K562 (cell line): Measurements from ENCODE around the gene MARCHF3. TPM values are rescaled to one million over a fixed set of nuclear protein-coding genes. Genes with fewer than 3 reads are reported as not detected.

Source experiments
- ATAC-seq: fragments of 200-7000 bp; cut with Tn5 transposase; 3 replicates; pipeline ENCODE4 v1.9.1; 2020; ENCODE audit warnings: moderate library complexity
- BruUV-seq: library from RNA; stranded (reverse); fragments of 400-500 nt; replicated peaks from 2 replicates; lab custom pipeline; 2021; lab: Mats Ljungman, UMichigan
- CTCF ChIA-PET: fragments of 300-600 bp; formaldehyde crosslinking; extraction: SDS; loops from one replicate; lab custom pipeline; 2021; ENCODE audit warnings: low intra/inter-chr PET ratio; lab: Yijun Ruan, JAX
- POLR2A ChIA-PET: fragments of 300-600, 350-650 bp; sonication (Branson Sonifier 250); formaldehyde crosslinking; extraction: SDS; loops from one replicate; lab custom pipeline; 2021; ENCODE audit warnings: antibody characterized with exemption, inconsistent platforms; lab: Yijun Ruan, JAX
- DNase-seq, 4 experiments: peaks; one replicate each; pipeline versions ENCODE4 v3.0.0 to v3.0.0-alpha.2; 2011 to 2018; ENCODE audit warnings: low spot score in 3 of 4, mixed read lengths in 3 of 4; ENCODE audit errors: extremely low read depth in 1 of 4
- FAIRE-seq: peaks from 2 replicates; lab custom pipeline; 2011; peaks lifted over from hg19 to GRCh38; lab: Jason Lieb, UNC
- H2AFZ ChIP-seq: 2 replicates; pipeline ENCODE4 v1.6.0; 2011; ENCODE audit warnings: low read depth, low read length, control low read depth, inconsistent platforms
- H3K27ac ChIP-seq: fragments of 200-600 bp; 3 replicates; pipeline ENCODE4 v1.8.0; 2011; ENCODE audit warnings: low read depth, mild to moderate bottlenecking, control low read depth, inconsistent platforms, low read length, moderate library complexity, mixed read lengths; ENCODE audit errors: extremely low read depth
- H3K27me3 ChIP-seq, 2 experiments: fragments of 300-600 bp in 1 of 2; 2 replicates in 1 of 2; 3 replicates in 1 of 2; pipeline versions ENCODE4 v1.6.0 to v1.8.0; 2011; ENCODE audit warnings: inconsistent platforms in 2 of 2, low read length in 2 of 2, mild to moderate bottlenecking in 1 of 2, mixed read lengths in 1 of 2, moderate library complexity in 1 of 2; ENCODE audit not compliant: control insufficient read depth in 2 of 2, insufficient read depth in 2 of 2
- H3K36me3 ChIP-seq: fragments of 300-600 bp; 3 replicates; pipeline ENCODE4 v1.8.0; 2011; ENCODE audit warnings: mild to moderate bottlenecking, low read length, inconsistent platforms; ENCODE audit not compliant: control insufficient read depth, insufficient read depth
- H3K4me1 ChIP-seq, 2 experiments: fragments of 200-600 bp in 1 of 2; replicated peaks in 1 of 2; 2 replicates in 1 of 2; 3 replicates in 1 of 2; pipeline versions ENCODE4 v1.5.1 to v1.8.0; 2011; ENCODE audit warnings: inconsistent platforms in 2 of 2, low read length in 2 of 2, mild to moderate bottlenecking in 1 of 2, mixed read lengths in 1 of 2, moderate library complexity in 1 of 2; ENCODE audit not compliant: control insufficient read depth in 2 of 2, insufficient read depth in 2 of 2
- H3K4me2 ChIP-seq: 2 replicates; pipeline ENCODE4 v1.6.1; 2011; ENCODE audit warnings: low read length, control low read depth, inconsistent platforms, mixed read lengths; ENCODE audit not compliant: insufficient read depth
- H3K4me3 ChIP-seq: fragments of 200-600 bp; sonication (generic), shearing (Covaris generic); 2 replicates; pipeline ENCODE4 v1.5.1; 2016; ENCODE audit warnings: control low read depth, inconsistent platforms
- H3K79me2 ChIP-seq: fragments of 200-600 bp; 3 replicates; pipeline ENCODE4 v1.8.0; 2011; ENCODE audit warnings: low read length, inconsistent platforms; ENCODE audit not compliant: control insufficient read depth, insufficient read depth
- H3K9ac ChIP-seq, 2 experiments: 2 replicates each; pipeline versions ENCODE4 v1.6.0 to v1.6.1; 2011; ENCODE audit warnings: low read depth in 2 of 2, low read length in 2 of 2, control low read depth in 1 of 2, inconsistent platforms in 1 of 2, mild to moderate bottlenecking in 1 of 2, mixed read lengths in 1 of 2; ENCODE audit not compliant: insufficient read depth in 1 of 2
- H3K9me1 ChIP-seq: one replicate; pipeline ENCODE4 v1.6.0; 2011; ENCODE audit warnings: inconsistent platforms, mild to moderate bottlenecking, low read length, moderate library complexity; ENCODE audit not compliant: control insufficient read depth, insufficient read depth
- H3K9me3 ChIP-seq: replicated peaks from 2 replicates; pipeline ENCODE4 v1.5.1; 2011; ENCODE audit warnings: low read depth, low read length, inconsistent platforms; ENCODE audit not compliant: control insufficient read depth, insufficient read depth
- H4K20me1 ChIP-seq: replicated peaks from 2 replicates; pipeline ENCODE4 v1.6.1; 2011; ENCODE audit warnings: low read length, inconsistent platforms, mixed read lengths; ENCODE audit not compliant: control insufficient read depth, insufficient read depth
- HNRNPH1 ChIP-seq: fragments of 200-400 bp; formaldehyde crosslinking; optimal IDR thresholded peaks from 2 replicates; pipeline ENCODE3; 2017; ENCODE audit warnings: low read depth, mild to moderate bottlenecking, low read length, moderate library complexity
- KDM5B ChIP-seq: fragments of 200-600 bp; sonication (generic); IDR thresholded peaks from 2 replicates; pipeline ENCODE4 v1.6.1; 2012; ENCODE audit warnings: low read depth, mild to moderate bottlenecking, moderate library complexity, low read length, control low read depth, inconsistent platforms; ENCODE audit not compliant: insufficient replicate concordance
- NFE2L1 ChIP-seq: fragments of 450-650 bp; IDR thresholded peaks from 2 replicates; pipeline ENCODE4 v1.6.1; 2016; ENCODE audit warnings: missing genetic modification characterization, low read depth, mild to moderate bottlenecking, missing compliant biosample characterization, moderate library complexity, borderline replicate concordance
- PHTF2 ChIP-seq: fragments of 250-450 bp; sonication (Bioruptor Pico); IDR thresholded peaks from 2 replicates; pipeline ENCODE4 v1.5.0; 2021; ENCODE audit warnings: mild to moderate bottlenecking
- TFAM ChIP-seq: fragments of 250-450 bp; sonication (Bioruptor Pico); conservative IDR thresholded peaks from 2 replicates; pipeline ENCODE4 v1.5.0; 2021; ENCODE audit warnings: mild to moderate bottlenecking, moderate library complexity
- U2AF2 ChIP-seq: fragments of 200-400 bp; formaldehyde crosslinking; optimal IDR thresholded peaks from 2 replicates; pipeline ENCODE3; 2017; ENCODE audit warnings: low read depth, mild to moderate bottlenecking, low read length
- ZNF133 ChIP-seq: fragments of 250-450 bp; sonication (Bioruptor Pico); IDR thresholded peaks from 2 replicates; pipeline ENCODE4 v1.4.0; 2020; ENCODE audit warnings: mild to moderate bottlenecking
- ZNF175 ChIP-seq: fragments of 200-800 bp; sonication (Bioruptor generic); IDR thresholded peaks from 2 replicates; pipeline ENCODE4 v1.6.1; 2016; ENCODE audit warnings: low read depth, mild to moderate bottlenecking, missing genetic modification characterization, missing compliant biosample characterization
- ZNF699 ChIP-seq: fragments of 250-450 bp; sonication (Bioruptor Pico); IDR thresholded peaks from 2 replicates; pipeline ENCODE4 v1.8.0; 2021; ENCODE audit warnings: mild to moderate bottlenecking, moderate library complexity; ENCODE audit not compliant: insufficient replicate concordance
- WGBS: fragments of 100-300 bp; shearing (Covaris generic); methylation state at CpG from one replicate; pipeline ENCODE4 v1.1.6; 2016; ENCODE audit warnings: low coverage, mixed read lengths; ENCODE audit not compliant: insufficient coverage; ENCODE audit errors: missing lambda C conversion rate; 5-methylcytosine and 5-hydroxymethylcytosine counted together
- in situ Hi-C: fragments of 300-500 bp; cut with MboI; formaldehyde crosslinking; loops from 4 replicates; pipeline ENCODE4 v1.15.0; 2018; ENCODE audit warnings: inconsistent platforms, mixed read lengths
- intact Hi-C: fragments of 100-400 bp; cut with micrococcal nuclease; formaldehyde crosslinking; loops from 2 replicates; pipeline ENCODE4 v1.14.2; 2022
- polyA plus RNA-seq, 8 experiments: library from polyadenylated mRNA; depleted of rRNA in 4 of 8; stranded (reverse) in 5 of 8; unstranded in 3 of 8; fragments of >200 nt; fragmentation: Nextera tagmentation in 2 of 8; fragmentation: Illumina TruSeq in 1 of 8; extraction: Ambion mirVana in 2 of 8; extraction: Trizol in 1 of 8; gene quantifications; 2 replicates each; pipeline versions ENCODE4 v1.2.1 to v1.2.3, GENCODE V29; 2011 to 2014; ENCODE audit warnings: inconsistent platforms in 1 of 8, missing spikeins in 1 of 8
- total RNA-seq, 7 experiments: library from RNA; depleted of rRNA in 6 of 7; stranded (reverse); fragments of >200 nt in 6 of 7; fragmentation: Illumina TruSeq in 2 of 7; extraction: Trizol in 2 of 7; gene quantifications; 2 replicates each; pipeline versions ENCODE4 v1.2.1 to v1.2.3, GENCODE V29; 2011 to 2021; ENCODE audit warnings: low replicate concordance in 1 of 7
- TF ChIP-seq, protein P1 (sequence below), 3 experiments: fragments of 200-800 bp in 1 of 3; sonication (Bioruptor generic) in 1 of 3; sonication (generic) in 1 of 3; formaldehyde crosslinking in 1 of 3; IDR thresholded peaks; 2 replicates each; pipeline versions ENCODE4 v1.6.1 to v1.8.0; 2016 to 2022; ENCODE audit warnings: mild to moderate bottlenecking in 2 of 3, missing compliant biosample characterization in 2 of 3, missing genetic modification characterization in 2 of 3, missing genetic modification reagents in 1 of 3
- TF ChIP-seq, protein P2 (sequence below): fragments of 450-650 bp; IDR thresholded peaks from 2 replicates; pipeline ENCODE4 v1.6.1; 2014; ENCODE audit warnings: low read depth, mild to moderate bottlenecking, moderate library complexity, borderline replicate concordance

Gene MARCHF3
- total and polyA plus RNA-seq, 9 of the 15 experiments (the other 6 are each of a cell fraction or from before 2014, with no cell fraction given), result 5.6 to 37.4 (median 16.5) TPM

DNA sequence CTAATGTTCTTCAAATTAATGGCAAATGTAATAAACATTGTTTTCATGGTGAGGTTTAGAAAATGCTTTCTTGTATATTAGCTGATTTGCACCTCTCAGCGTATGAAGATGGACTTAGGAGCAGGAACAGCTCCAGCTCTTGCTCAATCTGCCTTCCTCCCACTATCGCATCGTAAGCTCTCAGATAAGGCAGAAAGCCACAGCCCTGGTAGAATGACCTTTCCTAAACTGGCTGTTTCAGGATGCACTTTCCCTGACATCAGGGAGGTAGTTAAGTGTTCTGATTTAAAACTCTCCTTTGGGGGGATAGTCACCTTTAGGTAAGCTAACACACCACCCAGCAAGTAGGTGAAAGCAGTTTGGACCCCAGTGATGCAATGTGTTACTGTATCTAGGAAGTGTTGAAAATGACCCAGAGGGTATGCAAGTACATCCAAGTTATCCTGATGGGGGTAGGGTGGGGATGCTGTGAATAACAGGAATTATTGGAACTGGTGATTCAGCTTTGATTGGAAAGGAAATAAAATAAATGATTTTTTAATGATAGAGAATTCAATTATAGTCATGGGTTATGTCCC is 181.2 kb downstream of the MARCHF3 start (continued):
- TF ChIP-seq, protein P1, sequence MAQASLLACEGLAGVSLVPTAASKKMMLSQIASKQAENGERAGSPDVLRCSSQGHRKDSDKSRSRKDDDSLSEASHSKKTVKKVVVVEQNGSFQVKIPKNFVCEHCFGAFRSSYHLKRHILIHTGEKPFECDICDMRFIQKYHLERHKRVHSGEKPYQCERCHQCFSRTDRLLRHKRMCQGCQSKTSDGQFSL (CRISPR knock-in tag; IDR thresholded peaks at IDR 0.05), result no peak
- TF ChIP-seq, protein P1 (tag; IDR thresholded peaks at IDR 0.05), result no peak

DNA sequence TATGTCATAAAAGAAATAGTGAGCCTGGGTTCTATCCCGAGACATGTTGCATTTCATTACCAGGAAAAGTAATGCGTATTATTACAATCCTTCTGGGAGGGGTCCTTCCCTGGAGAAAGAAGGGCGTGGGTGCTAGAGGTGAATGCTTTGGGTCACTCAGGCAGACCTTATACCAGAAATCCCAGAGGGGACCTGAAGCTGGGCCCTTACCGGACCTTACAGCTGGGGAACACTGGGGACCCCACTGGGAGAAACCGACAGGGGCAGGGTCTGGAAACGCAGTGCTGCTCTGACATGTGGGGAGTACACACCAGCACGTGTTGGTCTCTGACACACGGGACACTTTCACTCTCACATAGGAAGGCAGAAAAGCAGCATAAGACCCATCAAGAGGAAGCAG is 182.1 kb downstream of the MARCHF3 start:
- in situ Hi-C loops, result no loop called here

More for the DNA sequence above, 182.1 kb downstream of the MARCHF3 start:
- DNase-seq (no peak), ATAC-seq (no peak), FAIRE-seq (no peak)
- WGBS, result 72% methylated on average over 8 of the region's 8 CpGs
- Histone ChIP-seq H3K36me3 (no peaks in the 10 kb centered on the region), H3K9ac (no peak overlapping the region; a peak in 1 of 4 replicates), H3K79me2 (no peaks in the 10 kb centered on the region), H3K4me3 (no peak overlapping the region), H3K4me2 (no peak overlapping the region), H3K4me1 (peaks cover 13 to 31% of the 10 kb centered on the region in 2 experiments; a peak in 4 of 5 replicates), H2AFZ (no peak overlapping the region), H3K9me3 (no peaks in the 10 kb centered on the region), H3K27me3 (no peaks in the 10 kb centered on the region), H3K9me1 (peaks cover 6% of the 10 kb centered on the region), H3K27ac (no peak overlapping the region), H4K20me1 (no peaks in the 10 kb centered on the region)
- TF ChIP-seq U2AF2 (no peak), TFAM (no peak), PHTF2 (CRISPR knock-in tag) (no peak), ZNF133 (no peak), HNRNPH1 (no peak), NFE2L1 (tag) (no peak), KDM5B (no peak), ZNF699 (CRISPR knock-in tag) (no peak), ZNF175 (CRISPR knock-in tag) (no peak)
- TF ChIP-seq, protein P2, sequence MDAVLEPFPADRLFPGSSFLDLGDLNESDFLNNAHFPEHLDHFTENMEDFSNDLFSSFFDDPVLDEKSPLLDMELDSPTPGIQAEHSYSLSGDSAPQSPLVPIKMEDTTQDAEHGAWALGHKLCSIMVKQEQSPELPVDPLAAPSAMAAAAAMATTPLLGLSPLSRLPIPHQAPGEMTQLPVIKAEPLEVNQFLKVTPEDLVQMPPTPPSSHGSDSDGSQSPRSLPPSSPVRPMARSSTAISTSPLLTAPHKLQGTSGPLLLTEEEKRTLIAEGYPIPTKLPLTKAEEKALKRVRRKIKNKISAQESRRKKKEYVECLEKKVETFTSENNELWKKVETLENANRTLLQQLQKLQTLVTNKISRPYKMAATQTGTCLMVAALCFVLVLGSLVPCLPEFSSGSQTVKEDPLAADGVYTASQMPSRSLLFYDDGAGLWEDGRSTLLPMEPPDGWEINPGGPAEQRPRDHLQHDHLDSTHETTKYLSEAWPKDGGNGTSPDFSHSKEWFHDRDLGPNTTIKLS, result no peak
- intact Hi-C loops, result loop anchor here (5.0 kb wide), 4 partner anchors 124 to 464 kb away; no protein-coding TSS in a partner anchor
- CTCF ChIA-PET, result no interaction called here
- no TSS peak for BruUV-seq
- POLR2A ChIA-PET, result interaction anchor here (1.4 kb wide), 1 partner anchor 129 kb away, joined by 3 read pairs; no protein-coding TSS in a partner anchor
